ENCODE results near the gene MYO5C. TPM values are rescaled to one million over a fixed set of nuclear protein-coding genes. Genes with fewer than 3 reads are reported as not detected.

MYO5C gene
- total and polyA plus RNA-seq, 2 of the 13 experiments (the other 11 are each of a cell fraction or from before 2014, with no cell fraction given): 15.7 to 23.7 TPM

GRCh38 chr15:52294881-52295420, 653 bp downstream of the MYO5C start (continued):
- TF ChIP-seq ZBTB43 (CRISPR knock-in tag; conservative IDR thresholded peaks at IDR 0.05) (no peak), ZKSCAN8 (CRISPR knock-in tag; IDR thresholded peaks at IDR 0.05; ENCODE audit: borderline replicate concordance) (no peak), ZSCAN29 (CRISPR knock-in tag; conservative IDR thresholded peaks at IDR 0.05) (0 out of 2 replicates have a peak, but pooled peaks have one; percentile 27), DMAP1 (CRISPR knock-in tag; IDR thresholded peaks at IDR 0.05) (0 out of 2 replicates have a peak, but pooled peaks have one; percentile 29), RAD51 (IDR thresholded peaks at IDR 0.05; ENCODE audit: borderline replicate concordance) (no peak), THAP8 (CRISPR knock-in tag; IDR thresholded peaks at IDR 0.05; ENCODE audit: borderline replicate concordance) (no peak), ZNF292 (CRISPR knock-in tag; IDR thresholded peaks at IDR 0.05; ENCODE audit: borderline replicate concordance, low read depth) (0 out of 2 replicates have a peak, but pooled peaks have one; percentile 23), PHF5A (CRISPR knock-in tag; IDR thresholded peaks at IDR 0.05; ENCODE audit: low read depth, unreplicated experiment) (no peak), NCOA2 (CRISPR knock-in tag; IDR thresholded peaks at IDR 0.05) (no peak), ZNF782 (CRISPR knock-in tag; IDR thresholded peaks at IDR 0.05; ENCODE audit: borderline replicate concordance) (no peak), ZNF678 (CRISPR knock-in tag; IDR thresholded peaks at IDR 0.05) (peak; percentile 66; the same call in 1 of the 2 replicates), NR2F6 (IDR thresholded peaks at IDR 0.05) (no peak), NR2F6 (CRISPR knock-in tag; IDR thresholded peaks at IDR 0.05) (no peak)
